Motor neuron (in vitro differentiated cells): ENCODE measurements around the gene MGA. TPM values are rescaled to one million over a fixed set of nuclear protein-coding genes. Genes with fewer than 3 reads are reported as not detected.

Source experiments
- ATAC-seq, 8 experiments: fragments of 200-7000 bp; cut with Tn5 transposase; replicated peaks in 6 of 8; 2 replicates each; pipeline ENCODE4 v1.8.0; 2021; ENCODE audit warnings: mild to moderate bottlenecking in 8 of 8, moderate library complexity in 8 of 8
- H3K27ac ChIP-seq, 2 donors: fragments of 250-450 bp; sonication (Bioruptor Pico); 2 replicates each; pipeline ENCODE4 v1.9.0; 2021; ENCODE audit warnings: antibody characterized with exemption in 2 of 2, mild to moderate bottlenecking in 2 of 2, moderate library complexity in 1 of 2
- H3K4me1 ChIP-seq, 2 donors: fragments of 250-450 bp; sonication (Bioruptor Pico); replicated peaks in 1 of 2; 2 replicates each; pipeline ENCODE4 v1.6.1; 2021; ENCODE audit warnings: antibody characterized with exemption in 2 of 2, mild to moderate bottlenecking in 2 of 2, moderate library complexity in 1 of 2
- H3K4me3 ChIP-seq, 5 donors: fragments of 250-450 bp; sonication (Bioruptor Pico); 2 replicates each; pipeline ENCODE4 v1.9.0; 2021; ENCODE audit warnings: antibody characterized with exemption in 5 of 5, mild to moderate bottlenecking in 5 of 5, moderate library complexity in 4 of 5
- WGBS, 10 experiments: fragments of 450-650 bp; shearing (Covaris generic); methylation state at CpG; one replicate each; pipeline ENCODE4 v1.0.0; 2022; 5-methylcytosine and 5-hydroxymethylcytosine counted together
- in situ Hi-C, 9 experiments: fragments of 400-800 bp; cut with MboI; loops; one replicate each; pipeline ENCODE4 v1.15.0; 2021; ENCODE audit warnings: low sequenced_read_pairs in 9 of 9, low pct_unique_long_range_greater_than_20kb in 2 of 9; ENCODE audit not compliant: unreplicated experiment in 9 of 9
- total RNA-seq, 8 experiments: library from RNA; unstranded; fragments of 300-600 nt; gene quantifications; 2 replicates each; pipeline versions ENCODE4 v1.2.3 to v1.2.4, GENCODE V29; 2022

The MGA gene
- total RNA-seq, 8 experiments from 2014 or later, result 22.0 to 49.6 (median 38.0) TPM

GRCh38 chr15:41820791-41821423, 160.7 kb downstream of the MGA start:
- ATAC-seq, result no peak
- 40 to 100% (median 86%) methylated on average over 1 to 3 of the region's 6 CpGs; no CpG with 5 or more reads in 5 of the 10 experiments for WGBS, 10 experiments
- H3K27ac ChIP-seq, result no peak overlapping the region
- H3K4me1 ChIP-seq, result no peaks in the 10 kb centered on the region
- in situ Hi-C loops, result loop anchor here in 4 of 9 experiments (25.0 kb wide), 1 partner anchor 259 kb away; the partner anchor contains the start of gene TYRO3 (in 4 of the 4)
- no peak overlapping the region for H3K4me3 ChIP-seq

- no peak overlapping the region for H3K27ac ChIP-seq
- in situ Hi-C loops, result loop anchor here in 4 of 9 experiments (25.0 kb wide), 1 partner anchor 260 kb away; the partner anchor contains the start of gene TYRO3 (in 4 of the 4)
- no peak for ATAC-seq
- H3K4me1 ChIP-seq, result no peaks in the 10 kb centered on the region
- no CpG with 5 or more reads among the region's 4 CpGs for WGBS, 10 experiments
- H3K4me3 ChIP-seq, result no peak overlapping the region
Measured at GRCh38 chr15:41821831-41822230, 161.6 kb downstream of the MGA start.

- no peaks in the 10 kb centered on the region for H3K4me1 ChIP-seq
- in situ Hi-C loops, result loop anchor here in 4 of 9 experiments (25.0 kb wide), 1 partner anchor 260 kb away; the partner anchor contains the start of gene TYRO3 (in 4 of the 4)
- H3K27ac ChIP-seq, result no peak overlapping the region
- no peak overlapping the region for H3K4me3 ChIP-seq
- WGBS, 10 experiments, result 100% methylated on average over 1 to 4 of the region's 6 CpGs; no CpG with 5 or more reads in 7 of the 10 experiments
- ATAC-seq, result no peak
Measured at GRCh38 chr15:41822471-41822870, 162.3 kb downstream of the MGA start.

Other genes starting within 250 kb of the MGA start
- gene RTF1, start 243.3 kb upstream of the MGA start, total RNA-seq, result 10 to 100 TPM; 24.0 to 44.8 (median 35.9) TPM
- gene ITPKA, start 166.5 kb upstream of the MGA start, total RNA-seq, result 1 to 10 TPM in 4 of 8 experiments, under 1 TPM in 4; 0.36 to 1.6 (median 1.1) TPM
- gene LTK, start 146.6 kb upstream of the MGA start, total RNA-seq, result 1 to 10 TPM in 1 of 8 experiments, under 1 TPM in 6, not detected in 1; 0.05 to 3.3 (median 0.29) TPM
- gene RPAP1, start 116.1 kb upstream of the MGA start, total RNA-seq, result 10 to 100 TPM; 11.3 to 33.6 (median 15.3) TPM
- 10 to 100 TPM; 11.8 to 33.2 (median 15.7) TPM for gene TYRO3, start 101.2 kb upstream of the MGA start, total RNA-seq
- 10 to 100 TPM in 7 of 8 experiments, 1 to 10 TPM in 1; 9.9 to 25.8 (median 14.3) TPM for gene MAPKBP1, start 114.1 kb downstream of the MGA start, total RNA-seq
- 1 to 10 TPM; 4.0 to 8.8 (median 5.7) TPM for gene JMJD7, start 167.7 kb downstream of the MGA start, total RNA-seq
- 1 to 10 TPM; 1.1 to 7.7 (median 3.6) TPM for gene PLA2G4B, start 178.4 kb downstream of the MGA start, total RNA-seq
- gene SPTBN5, start 233.6 kb downstream of the MGA start, total RNA-seq, result 1 to 10 TPM in 2 of 8 experiments, under 1 TPM in 6; 0.18 to 2.3 (median 0.72) TPM